GM19351 (cell line): ENCODE data around the gene GPHA2.
"Not testable (repeated sequence)": the region's sequence is repeated elsewhere in the genome, so short reads cannot be mapped to it uniquely, and the experiment has no call there.

ENCODE experiments used
- ATAC-seq: cut with Tn5 transposase; IDR thresholded peaks from one replicate; pipeline ENCODE4 v1.9.1; 2021; ENCODE audit warnings: mild to moderate bottlenecking, moderate library complexity; ENCODE audit not compliant: unreplicated experiment

The GPHA2 gene

GRCh38 chr11:64935359-64936081 lies at the start of gene GPHA2:
GPHA2 (minus strand) TSS chr11:64935893; CDS start chr11:64935460, 433 bp downstream.
- no peak for ATAC-seq

GRCh38 chr11:64983339-64983738 lies 47.6 kb upstream of the GPHA2 start:
- ATAC-seq = not testable (repeated sequence)

GRCh38 chr11:64976651-64977050 lies 41.0 kb upstream of the GPHA2 start:
- ATAC-seq = no peak

GRCh38 chr11:64974124-64974523 lies 38.4 kb upstream of the GPHA2 start:
- no peak for ATAC-seq

GRCh38 chr11:64971421-64972233 lies 35.9 kb upstream of the GPHA2 start, which contains the start of gene MAJIN:
MAJIN (minus strand) TSS chr11:64972108; CDS start chr11:64959405, 12,703 bp downstream.
- ATAC-seq = no peak

- ATAC-seq = no peak
These were observed 35.0 kb upstream of the GPHA2 start for GRCh38 chr11:64970731-64971151.

- no peak for ATAC-seq
These were observed 33.5 kb upstream of the GPHA2 start for GRCh38 chr11:64969209-64969608.

GRCh38 chr11:64967375-64967774 lies 31.7 kb upstream of the GPHA2 start:
- ATAC-seq = no peak

- ATAC-seq = no peak
These were observed 27.5 kb upstream of the GPHA2 start for GRCh38 chr11:64963072-64963631.

GRCh38 chr11:64960719-64961118 lies 25.0 kb upstream of the GPHA2 start:
- ATAC-seq = no peak

- no peak for ATAC-seq
These were observed 23.8 kb upstream of the GPHA2 start for GRCh38 chr11:64959498-64959897.

GRCh38 chr11:64954201-64954600 lies 18.5 kb upstream of the GPHA2 start:
- no peak for ATAC-seq

- ATAC-seq = no peak
These were observed 15.8 kb upstream of the GPHA2 start for GRCh38 chr11:64951529-64951928.

GRCh38 chr11:64947208-64947814 lies 11.6 kb upstream of the GPHA2 start:
- no peak for ATAC-seq

- ATAC-seq = no peak
These were observed 846 bp upstream of the GPHA2 start for GRCh38 chr11:64936539-64936938.

- ATAC-seq = no peak
These were observed 873 bp downstream of the GPHA2 start for GRCh38 chr11:64934682-64935358.

- ATAC-seq = no peak
These were observed 1.6 kb downstream of the GPHA2 start for GRCh38 chr11:64933935-64934681.

GRCh38 chr11:64933213-64933934 lies 2.3 kb downstream of the GPHA2 start:
- no peak for ATAC-seq

GRCh38 chr11:64932324-64932723 lies 3.4 kb downstream of the GPHA2 start:
- ATAC-seq = no peak
